CD4-positive, alpha-beta T cell treated with Interleukin-6 at 100 ng/mL for 8 hours (primary cell): ENCODE results near the gene FRA10AC1.
"Not testable (repeated sequence)": the region's sequence is repeated elsewhere in the genome, so short reads cannot be mapped to it uniquely, and the experiment has no call there.

Experiments
- DNase-seq: peaks from one replicate; pipeline ENCODE4 v3.0.0-alpha.2; 2020; ENCODE audit warnings: mixed read lengths, low spot score

Gene FRA10AC1

DNA sequence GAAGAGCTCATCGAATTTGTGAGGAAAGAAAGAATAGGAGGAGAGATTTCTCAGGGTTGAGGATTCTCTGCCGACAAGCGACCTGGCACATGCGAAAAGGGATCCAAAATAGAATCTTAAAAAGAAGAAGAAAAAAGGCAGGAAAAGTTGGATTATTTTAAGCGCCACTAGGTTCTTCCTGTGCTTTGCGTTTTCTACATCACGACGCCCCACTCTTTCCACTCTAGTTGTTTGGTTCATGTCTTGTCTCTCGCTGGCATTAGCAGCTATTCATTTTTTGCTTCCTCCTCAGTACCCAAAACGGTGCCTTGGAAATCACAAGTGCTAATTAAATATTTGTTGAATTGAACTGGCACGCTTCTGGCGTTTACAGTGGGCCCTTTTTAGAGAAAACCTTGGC is 674 bp upstream of the FRA10AC1 start:
- DNase-seq: peak; percentile 3

DNA sequence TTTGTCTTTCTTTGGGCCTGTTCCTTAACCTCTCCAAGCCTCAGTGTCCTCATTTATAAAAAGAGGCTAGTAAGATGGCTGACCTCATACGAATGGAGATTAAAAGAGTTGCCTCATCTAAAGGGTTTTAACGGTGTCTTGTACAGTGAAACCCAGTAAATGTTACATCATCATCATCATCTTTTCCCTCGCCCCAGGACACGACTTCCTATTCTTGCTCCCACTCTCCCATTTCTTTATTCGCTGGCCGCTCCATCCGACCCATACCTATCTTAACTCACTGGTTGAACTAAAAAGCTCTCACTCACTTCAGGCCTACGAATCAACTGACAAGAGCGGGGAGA is 554 bp downstream of the FRA10AC1 start:
- DNase-seq: no peak

DNA sequence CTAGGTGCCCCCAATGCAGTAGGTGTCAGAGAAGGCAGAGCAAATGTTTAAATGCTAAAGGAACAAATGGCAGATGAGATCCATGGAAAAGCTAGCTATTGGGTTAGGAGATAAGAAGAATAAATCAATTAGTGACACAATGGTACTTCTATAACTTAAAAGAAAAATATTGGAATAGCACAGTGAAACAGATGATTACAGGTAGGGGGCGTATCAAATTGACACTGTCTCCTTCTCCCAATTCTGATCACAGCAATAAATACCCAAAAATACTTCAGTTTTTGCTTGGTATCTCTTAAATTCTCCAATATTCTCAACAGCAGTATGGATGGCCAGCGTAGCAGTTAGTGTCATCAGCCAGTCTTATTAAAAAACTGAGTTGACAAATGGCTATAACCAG is 5.2 kb downstream of the FRA10AC1 start:
- DNase-seq: no peak

DNA sequence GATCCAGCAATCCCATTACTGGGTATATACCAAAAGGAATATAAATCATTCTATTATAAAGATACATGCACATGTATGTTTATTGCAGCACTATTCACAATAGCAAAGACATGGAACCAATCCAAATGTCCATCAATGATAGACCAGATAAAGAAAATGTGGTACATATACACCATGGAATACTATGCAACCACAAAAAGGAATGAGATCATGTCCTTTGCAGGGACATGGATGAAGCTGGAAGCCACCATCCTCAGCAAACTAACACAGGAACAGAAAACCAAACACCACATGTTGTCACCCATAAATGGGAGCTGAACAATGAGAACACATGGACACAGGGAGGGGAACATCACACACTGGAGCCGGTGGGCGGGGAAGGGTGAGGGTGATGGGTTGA is 5.8 kb downstream of the FRA10AC1 start:
- DNase-seq: not testable (repeated sequence)

DNA sequence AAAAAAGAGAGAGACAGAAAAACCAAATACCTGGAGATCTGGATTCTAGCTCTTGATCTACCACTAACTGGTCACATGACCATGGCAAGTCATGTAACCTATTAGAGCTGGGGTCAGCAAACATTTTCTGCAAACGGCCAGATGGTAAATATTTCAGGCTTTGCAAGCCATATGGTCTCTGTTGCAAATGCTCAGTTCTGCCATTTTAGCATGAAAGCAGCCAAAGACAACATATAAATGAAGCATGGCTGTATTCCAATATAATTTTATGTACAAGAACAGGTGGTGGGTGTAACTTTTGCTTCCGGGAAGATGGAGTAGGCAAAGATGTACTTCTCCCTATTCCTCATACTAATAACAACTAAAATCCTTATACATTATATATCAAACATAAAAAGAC is 6.7 kb downstream of the FRA10AC1 start:
- DNase-seq: no peak

DNA sequence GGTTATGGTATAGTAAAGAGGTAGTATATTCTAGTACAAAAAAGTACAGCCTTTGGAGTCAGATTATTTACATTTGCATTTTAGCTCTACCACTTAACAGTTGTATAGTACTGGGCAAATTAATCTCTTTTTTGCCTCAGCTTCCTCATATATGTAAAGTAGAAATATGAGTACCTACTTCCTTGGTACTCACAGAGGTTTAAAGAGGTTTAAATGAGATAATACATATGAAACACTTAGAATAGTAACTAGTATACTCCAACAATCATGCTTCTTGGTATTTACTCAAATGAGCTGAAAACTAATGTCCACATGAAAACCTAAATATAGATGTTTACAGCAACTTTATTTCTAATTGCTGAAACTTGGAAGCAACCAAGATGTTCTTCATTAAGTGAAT is 14.7 kb downstream of the FRA10AC1 start:
- DNase-seq: no peak

DNA sequence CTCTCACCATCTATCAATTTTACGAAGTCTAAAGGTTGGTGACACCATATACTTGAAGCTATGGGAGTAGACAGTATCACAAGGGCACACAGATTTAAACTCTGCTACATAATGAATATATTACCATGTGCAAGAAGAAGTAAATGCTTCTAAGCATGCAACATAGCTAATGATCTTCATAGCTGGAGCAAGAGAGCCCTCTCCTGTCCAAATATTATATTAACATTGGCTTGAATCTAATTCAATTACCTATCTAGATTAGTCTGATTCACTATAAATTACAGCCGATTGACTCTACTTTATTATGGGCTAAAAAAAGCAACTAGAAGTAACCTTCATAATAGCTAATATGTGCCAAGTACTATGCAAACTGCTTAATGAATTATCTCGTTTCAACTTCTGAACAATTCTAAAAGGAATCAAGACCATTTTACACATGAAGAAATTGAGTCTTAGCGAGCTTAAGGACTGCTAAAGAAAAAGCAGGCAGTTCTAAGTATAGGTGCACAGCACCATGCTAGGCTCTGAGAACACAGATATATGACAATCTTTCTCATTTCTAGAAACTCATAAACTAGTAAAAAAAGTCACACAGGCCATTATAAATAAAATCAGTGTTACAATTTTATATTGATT is 21.9 kb downstream of the FRA10AC1 start:
- no peak for DNase-seq

DNA sequence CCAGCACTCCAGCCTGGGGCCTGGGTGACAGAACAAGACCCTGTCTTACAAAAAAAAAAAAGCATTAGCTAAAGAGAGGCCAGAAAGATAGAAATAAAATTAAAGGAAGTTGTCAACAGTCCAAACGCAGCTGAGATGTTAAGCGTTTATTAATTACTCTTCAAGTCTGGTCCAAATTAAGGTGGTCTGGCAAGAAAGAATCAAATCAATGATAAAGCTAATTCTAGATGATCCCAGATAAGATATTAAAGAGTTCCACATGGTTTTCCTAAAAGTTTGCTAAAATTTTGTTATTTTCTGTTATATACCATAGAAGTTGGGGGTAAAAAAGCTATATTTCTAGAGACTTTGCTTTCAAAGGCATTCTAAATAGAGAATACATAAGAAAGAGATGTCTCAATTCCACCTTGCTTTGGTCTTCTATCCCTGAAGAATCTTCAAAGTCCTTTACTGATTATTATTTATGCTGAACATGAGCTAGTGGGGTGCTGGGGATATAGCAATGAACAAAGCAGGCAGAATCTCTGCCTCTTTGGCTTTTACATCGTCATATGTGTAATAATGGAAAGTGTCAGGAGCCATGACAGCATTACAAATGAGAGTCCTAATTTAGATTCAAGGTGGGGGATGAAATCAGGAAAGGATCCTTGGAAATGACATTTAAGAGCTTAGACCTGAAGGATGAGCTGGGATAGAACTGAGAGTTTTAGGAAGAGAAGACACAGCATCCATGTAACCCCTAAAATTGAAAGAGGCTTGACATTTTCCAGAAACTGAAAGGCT is 23.4 kb downstream of the FRA10AC1 start:
- DNase-seq: no peak

DNA sequence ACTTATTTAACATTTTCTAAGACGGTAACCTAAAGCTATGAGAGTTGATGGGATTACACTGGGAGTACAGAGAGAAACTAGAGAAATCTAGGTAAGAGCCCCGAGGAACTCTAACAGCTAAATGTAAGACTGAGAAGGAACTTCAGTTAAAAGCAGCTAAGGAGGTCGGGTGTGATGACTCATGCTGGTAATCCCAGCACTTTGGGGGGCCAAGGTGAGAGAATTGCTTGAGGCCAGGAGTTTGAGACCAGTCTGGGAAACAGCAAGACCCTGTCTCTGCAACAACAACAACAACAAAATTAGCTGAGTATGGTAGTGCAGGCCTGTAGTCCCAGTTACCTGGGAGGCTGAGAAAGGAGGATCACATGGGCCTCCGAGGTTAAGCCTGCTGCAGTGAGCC is 24.0 kb downstream of the FRA10AC1 start:
- DNase-seq: no peak

DNA sequence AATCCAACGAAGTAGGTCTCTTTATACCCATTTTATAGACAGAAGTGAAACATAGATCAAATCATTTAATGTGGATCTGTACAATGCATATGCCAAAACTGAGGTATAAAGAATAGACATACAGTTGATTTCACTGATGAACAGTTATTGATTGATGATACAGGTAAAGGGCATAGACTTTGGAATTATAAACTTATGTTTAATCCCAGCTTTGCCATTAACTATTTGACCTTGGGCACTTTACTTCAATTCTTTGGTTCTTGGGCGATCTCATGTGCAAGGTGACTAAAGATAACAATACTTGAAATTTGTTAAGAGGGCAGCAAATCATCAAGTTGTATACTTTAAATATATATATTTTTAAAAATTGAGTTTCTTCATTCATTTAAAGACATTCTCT is 28.6 kb downstream of the FRA10AC1 start:
- no peak for DNase-seq

DNA sequence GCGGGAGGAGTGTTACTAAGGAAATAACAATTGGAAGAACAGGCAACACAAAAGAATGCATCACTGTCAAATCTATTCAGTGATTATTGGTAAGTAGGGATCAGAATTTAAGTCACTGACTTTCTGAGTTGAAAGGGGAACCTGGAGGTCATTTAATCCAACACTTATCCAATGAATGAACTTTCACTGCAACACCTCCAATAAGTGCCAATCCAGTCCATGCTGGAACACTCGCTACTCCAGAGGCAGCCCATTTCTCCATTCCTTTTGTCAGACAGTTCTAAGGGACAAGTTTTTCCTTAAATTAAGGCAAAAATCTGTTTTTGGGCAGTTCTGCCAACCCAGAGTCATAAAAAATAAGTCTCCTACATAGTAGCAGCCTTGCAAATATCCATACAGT is 29.5 kb downstream of the FRA10AC1 start:
- DNase-seq: no peak

DNA sequence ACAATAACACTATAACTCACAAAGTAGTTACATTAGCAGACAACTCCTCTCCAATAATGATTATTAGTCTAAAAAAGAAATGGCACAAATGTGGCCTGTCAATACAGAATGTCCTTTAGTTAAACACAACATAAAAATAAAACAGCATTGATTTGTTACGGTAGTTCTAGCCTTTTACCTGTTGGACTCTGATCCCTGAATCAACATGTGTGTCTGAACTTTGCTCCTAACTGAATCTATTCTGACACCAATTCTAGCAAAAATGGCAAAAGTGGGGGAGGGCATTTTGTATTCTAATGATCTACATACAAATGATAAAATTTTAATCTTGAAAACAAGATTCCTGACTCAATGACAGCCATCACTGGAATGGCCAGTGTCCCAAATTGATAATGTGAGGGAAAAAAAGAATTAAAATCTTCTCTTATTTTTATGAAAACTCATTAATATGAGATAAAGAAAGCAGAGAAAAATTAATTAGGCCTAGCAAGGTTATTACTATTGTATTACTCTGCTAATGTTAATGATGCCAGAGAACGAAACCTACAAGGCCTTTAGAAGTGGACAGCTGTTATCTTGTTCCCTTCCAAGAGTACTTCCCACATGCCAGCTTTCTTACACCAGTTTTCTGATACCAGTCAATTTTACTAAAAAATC is 30.2 kb downstream of the FRA10AC1 start:
- DNase-seq: no peak

DNA sequence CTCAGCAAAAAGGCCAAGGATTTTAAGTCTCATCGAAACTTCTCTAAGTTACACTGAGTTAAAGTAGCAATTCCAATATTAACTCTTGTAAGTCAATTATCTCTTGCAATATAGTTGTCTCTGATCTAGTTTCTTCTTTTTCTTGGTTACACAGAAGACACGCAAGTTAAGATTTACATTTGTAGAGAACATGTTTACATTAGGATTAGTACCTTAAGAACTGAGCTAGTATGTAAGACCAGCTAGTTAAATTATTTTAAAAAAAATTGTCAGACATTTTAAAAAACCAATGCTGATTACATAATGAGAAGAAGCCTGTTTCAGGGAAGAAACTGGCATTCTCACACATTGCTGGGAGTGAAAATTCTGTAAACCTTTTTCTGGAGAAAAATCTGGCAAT is 31.4 kb downstream of the FRA10AC1 start:
- DNase-seq: no peak

DNA sequence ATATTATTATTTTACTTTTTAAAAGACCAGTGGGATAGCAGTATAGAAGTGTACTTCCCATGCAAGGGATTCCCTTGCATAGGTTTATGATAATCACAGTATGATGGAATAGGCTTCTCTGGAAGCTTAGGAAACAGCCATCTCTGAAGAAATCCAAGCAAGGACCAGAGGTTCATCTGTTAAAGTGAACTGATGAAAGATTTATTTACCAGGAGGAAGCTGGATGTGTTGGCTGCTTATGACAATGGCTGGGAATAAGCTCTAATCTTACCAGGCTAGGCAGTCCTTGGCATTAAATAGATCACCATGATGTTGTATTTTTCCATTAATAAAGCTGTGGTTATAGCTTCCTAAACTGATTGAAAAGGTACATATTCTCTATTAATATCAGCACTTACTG is 32.0 kb downstream of the FRA10AC1 start:
- no peak for DNase-seq

DNA sequence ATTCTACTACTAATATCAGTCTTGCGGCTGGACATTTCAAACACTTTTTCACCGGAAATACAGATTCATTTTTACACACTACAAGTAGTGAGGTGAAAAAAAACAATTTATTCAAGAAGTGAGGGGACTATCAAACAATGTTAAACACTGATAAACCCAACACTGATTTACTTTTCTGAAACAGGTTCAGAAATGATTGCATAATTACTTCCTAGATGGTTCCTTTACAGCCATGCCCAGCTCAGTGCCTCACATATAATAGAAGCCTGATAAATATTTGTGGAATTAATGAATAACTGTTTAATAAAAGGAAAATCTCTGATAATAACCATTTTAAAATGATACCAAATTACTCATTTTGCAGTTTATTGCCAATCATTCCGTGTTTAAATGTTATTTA is 34.6 kb downstream of the FRA10AC1 start:
- no peak for DNase-seq

DNA sequence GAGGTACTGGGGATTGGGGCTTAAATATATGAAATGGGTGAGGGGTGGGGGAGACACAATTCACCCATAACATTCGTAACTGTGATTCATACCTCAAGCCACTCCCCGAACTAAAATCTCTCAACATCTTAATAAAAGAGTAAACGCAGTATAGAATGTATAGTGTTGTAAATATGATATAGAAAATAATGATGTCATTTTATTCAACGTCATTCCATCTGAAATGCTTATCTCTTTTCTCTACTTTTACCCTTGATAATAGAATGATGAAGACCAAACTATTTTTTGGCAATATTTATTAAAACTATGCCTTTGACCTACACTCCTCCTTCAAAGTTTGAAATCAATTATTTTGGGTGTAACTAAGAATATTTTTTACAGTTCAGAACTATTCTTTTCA is 36.4 kb downstream of the FRA10AC1 start:
- DNase-seq: no peak

DNA sequence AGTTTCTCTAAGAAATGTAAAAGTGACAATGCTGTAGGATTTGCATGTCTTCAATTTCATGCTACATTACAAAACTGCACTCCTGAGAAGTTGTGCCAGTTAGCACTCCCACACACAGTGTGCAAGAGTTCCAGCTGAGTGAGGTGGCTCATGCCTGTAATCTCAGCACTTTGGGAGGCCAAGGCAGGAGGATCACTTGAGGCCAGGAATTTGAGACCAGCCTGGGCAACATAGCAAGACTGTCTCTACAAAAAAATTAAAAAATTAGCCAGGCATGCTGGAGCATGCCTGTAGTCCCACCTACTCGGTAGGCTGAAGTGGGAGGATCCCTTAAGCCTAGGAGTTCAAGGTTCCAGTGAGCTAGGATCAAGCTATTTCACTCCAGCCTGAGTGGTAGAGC is 44.6 kb downstream of the FRA10AC1 start:
- DNase-seq: no peak

DNA sequence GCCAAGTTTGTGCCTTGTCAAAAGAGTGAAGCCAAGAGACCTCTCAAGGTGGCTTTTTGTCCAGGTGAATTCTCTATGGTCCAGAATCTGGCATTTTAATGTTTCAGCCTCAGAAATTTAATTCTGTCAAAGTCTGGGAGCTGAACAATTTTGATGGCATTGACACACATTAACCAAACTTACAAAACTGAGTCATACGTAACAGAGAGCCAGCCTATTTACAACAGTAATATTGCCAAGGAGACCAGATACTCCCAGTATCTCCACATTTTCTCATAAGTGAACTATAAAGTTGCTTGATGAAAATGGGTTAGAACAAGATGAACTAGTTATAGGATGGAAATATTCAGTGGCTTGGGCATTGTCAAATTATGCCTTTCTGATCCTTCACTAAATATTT is 46.2 kb downstream of the FRA10AC1 start:
- DNase-seq: no peak

DNA sequence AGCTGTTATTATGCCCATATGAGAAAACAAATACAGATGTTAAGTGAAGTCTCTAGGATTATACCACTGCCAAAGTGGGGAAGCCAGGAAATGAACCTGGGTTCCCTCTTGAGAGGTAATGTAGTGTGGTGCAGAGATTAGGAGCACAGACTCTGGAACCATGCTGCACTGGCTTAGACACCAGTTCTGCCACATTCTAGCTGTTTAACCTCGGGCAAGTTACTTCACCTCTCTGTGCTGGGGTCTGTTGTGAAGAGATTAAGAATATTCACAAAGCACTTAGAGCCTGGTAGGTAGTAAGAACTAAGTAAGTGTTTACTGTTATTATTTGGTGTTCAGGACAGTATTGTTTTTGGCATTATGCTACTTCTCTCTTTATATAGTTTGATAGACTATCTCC is 48.2 kb downstream of the FRA10AC1 start:
- no peak for DNase-seq

DNA sequence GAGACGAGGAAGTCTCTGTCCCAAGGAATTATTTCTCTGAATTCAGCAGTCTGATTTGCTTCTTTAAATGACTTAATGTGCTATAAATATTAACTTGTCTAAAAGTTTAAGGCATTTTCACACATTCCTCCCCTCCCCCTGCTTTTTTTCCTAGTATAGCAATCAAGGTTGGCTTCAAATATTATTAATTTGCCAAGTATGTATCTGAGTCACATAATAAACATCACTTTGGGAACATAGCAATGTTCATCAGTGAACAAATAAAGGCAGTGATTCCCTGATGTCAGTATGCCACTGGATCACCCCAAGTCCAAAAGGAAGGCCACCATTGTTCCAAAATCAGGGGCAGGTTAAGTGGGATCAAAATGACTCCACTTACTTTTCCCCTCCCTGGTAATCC is 49.5 kb downstream of the FRA10AC1 start:
- no peak for DNase-seq

DNA sequence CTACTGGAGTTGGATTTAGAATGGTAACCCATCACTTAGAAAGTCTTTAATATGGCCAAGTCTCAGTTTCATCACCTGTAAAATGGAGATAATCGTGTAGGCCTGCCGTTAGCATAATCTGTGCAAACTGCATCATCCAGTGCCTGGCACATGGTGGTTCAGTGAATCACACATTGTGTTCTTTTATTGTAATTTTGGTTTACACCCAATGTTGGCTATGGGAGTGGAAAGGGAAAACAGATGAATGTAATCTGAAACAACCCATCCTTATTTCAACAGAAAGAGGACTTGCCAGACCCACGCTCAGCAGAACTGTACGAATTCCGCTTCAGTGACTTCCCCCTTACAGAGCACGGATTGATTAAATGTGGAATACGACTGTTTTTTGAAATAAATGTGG is 62.6 kb downstream of the FRA10AC1 start:
- no peak for DNase-seq

DNA sequence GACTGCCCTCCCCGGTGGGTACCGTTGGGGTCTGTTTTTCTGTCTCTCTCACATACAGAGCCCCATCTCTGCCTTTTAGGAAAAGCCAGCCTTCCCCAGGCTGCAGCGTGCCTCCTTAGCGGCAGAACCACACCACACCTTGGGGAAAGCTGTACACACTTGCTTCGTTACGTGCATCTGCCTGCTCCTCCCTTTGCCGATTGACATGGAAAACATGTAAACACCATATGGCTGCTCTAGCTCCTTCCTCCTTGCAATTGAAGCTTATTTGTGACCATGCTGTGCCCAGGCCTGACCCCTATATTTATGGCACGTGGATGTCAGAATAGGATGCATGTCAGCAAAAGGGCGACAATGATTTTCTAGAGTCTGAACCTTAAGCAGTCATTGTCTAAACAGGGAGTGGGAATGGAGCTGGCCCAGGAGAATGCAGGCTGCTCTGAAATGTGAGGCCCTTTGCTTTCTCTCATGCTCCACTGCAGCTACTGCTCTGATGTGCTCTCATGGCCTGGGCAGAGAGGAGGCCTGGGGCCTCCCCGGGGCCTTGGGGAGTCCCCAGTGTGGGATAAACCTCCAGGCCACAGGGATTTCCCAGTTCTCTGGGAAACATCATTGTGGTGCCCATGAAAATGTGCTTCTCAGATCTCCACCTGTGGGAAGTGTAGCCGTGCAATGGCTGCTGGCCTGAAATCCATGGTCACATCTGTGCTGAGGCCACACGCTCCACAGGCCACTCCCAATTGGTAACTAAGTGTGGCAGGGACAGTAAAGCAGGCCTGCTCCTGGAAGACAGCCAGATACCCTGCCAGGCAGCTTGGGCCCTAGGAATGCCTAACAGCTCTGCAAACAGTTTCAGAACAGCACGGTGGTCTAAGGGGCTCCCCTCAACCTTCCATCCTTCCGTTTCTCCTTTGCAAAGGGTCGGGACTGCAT is 71.5 kb downstream of the FRA10AC1 start:
- no peak for DNase-seq
